HG03139 (cell line): ENCODE measurements around the gene BBS9.
"Not testable (repeated sequence)": the region's sequence is repeated elsewhere in the genome, so short reads cannot be mapped to it uniquely, and the experiment has no call there.

Experiments used
- ATAC-seq: cut with Tn5 transposase; IDR thresholded peaks from one replicate; pipeline ENCODE4 v1.9.1; 2021; ENCODE audit not compliant: unreplicated experiment

The BBS9 gene

DNA sequence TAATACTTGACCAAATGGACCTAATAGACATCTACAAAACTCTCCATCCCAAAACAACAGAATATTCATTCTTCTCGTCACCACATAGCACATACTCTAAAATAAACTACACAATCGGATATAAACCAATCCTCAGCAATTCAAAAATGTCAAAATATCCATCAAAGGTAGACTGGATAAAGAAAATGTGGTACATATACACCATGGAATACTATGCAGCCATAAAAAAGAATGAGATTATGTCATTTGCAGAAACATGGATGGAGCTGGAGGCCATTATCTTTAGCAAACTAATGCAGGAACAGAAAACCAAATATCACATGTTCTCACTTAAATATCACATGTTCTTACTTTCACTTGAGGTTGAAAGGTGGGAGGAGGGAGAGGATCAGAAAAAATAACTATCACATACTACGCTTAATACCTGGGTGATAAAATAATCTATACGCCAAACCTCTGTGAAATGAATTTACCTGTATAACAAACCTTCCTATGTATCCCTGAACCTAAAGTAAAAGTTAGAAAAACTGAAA is 142.5 kb downstream of the BBS9 start:
- not testable (repeated sequence) for ATAC-seq

DNA sequence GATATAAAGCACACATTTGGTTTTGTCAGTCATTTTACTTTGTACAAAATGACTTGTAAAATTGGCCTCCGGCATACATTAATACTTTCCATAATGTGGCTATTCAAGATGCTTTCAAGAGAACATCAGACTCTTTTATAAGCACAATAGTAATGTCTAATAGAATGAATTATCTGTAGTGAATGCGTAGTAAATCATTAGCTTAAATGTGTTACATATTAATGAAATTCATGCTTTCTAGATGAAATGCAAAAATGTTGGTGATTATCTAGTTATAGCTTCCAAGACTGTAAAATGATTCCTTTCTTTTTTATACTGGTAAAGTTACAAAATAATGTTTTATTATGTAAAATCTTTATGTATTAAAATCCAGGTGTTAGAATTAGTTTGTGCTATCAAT is 144.0 kb downstream of the BBS9 start:
- no peak for ATAC-seq

DNA sequence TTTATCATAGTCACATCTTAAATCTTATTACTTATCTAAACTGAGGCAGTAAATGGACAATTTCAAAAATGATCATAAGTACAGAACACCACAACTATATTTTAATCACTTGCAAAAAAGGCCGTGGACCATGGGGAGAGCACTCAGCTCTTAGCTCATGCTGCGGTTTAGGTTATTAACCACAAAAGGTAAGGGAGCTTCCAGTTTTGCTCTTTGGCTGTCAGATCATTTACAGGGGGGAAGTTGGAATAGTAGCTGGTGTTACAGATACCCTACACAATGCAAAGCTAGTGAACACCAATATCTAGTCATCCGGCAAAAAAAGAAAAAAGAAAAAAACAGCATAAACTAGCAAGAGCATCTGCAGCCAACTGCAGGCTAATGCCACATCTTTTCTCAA is 147.0 kb downstream of the BBS9 start:
- no peak for ATAC-seq

DNA sequence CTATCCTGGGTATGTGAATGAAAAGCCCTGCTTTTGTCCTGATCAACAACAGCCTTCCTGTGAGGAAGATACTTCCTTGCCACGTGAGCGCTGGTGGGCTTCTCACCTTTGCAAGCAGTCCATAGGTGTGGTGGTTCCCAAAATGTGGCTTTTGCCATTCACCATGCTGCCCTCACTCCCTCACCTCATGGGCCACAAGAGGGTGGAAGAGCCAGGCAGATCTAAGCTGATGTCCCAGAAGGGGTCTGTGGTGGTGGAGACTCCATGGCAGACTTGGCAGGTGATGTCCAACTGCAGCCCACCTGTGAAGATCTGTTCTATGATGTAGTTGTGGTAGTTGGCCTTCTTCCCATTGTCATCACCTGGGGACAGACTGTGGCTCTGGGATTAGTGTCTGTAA is 147.4 kb downstream of the BBS9 start:
- ATAC-seq = no peak

DNA sequence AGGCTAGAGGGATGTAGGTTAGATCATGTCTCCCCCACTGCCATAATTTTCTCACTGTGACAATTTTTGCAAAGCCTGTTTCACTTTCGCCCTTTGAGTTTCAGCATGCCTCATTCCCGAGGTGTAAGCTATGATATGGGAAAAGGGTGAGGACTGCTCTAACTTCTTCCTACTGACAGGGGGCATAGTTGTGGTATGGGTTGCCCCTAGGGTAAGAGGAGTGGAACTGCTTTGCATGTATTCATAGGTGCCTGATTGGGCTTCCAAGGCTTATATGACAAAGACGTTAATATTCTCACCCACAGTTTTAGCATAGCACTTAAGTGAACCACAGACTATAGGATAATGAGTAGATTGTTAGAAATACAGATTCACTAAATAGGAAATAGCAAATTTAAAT is 148.7 kb downstream of the BBS9 start:
- no peak for ATAC-seq

DNA sequence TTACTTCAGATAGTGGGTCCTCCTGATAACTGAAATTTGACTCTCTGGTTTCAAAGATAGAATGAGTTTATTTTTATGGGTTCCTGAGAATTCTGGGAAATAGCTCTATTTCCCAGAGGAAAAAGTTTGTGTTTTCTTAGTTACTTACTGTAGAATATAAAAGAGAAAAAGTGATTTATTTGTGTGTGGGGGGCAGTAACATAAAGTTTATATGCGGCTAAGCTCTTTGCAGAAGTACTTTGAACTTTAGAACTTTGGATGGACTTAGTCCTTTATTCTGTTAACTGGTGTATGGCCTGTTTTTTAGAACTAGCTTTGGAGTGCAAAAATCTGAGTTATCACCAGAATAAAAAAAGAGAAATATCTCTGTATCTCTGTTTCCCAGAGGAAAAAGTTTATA is 157.1 kb downstream of the BBS9 start:
- ATAC-seq = no peak

DNA sequence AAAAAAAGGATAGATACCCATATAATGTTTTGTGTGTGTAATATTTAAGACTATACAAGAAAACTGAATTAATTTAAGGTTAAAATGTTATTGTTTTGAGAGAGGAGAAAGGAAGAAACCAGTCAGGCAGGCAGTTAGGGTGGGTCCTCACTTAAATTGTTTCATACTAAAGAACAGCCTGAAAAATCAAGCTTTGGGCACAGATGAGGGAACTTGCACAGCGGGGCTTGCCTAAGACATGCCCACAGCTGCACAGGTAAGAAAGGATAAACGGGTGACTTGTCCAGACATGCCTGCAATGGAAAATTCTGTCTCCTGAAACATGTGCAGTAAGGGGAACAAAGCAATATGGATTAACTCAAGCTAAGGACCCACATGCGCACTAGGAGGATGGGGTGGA is 158.4 kb downstream of the BBS9 start:
- ATAC-seq = no peak

DNA sequence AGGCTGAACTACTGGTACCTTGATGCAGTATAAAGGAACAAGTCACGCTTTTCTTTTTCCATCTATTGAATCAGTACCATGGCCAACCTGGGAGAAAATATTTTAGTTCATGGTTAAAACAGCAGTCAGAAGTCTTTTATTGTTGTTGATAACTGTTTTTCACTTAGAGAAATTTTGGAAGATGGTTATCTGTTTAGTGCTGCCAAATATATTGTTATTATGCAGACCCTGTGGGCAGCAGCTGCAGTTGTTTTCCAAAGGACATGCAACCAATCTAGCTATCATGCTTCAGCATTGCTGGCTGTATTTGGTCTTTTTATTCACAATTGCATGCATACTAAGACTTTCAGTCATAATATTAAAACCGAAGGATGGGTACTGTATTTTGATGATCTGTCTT is 169.5 kb downstream of the BBS9 start:
- ATAC-seq = no peak

DNA sequence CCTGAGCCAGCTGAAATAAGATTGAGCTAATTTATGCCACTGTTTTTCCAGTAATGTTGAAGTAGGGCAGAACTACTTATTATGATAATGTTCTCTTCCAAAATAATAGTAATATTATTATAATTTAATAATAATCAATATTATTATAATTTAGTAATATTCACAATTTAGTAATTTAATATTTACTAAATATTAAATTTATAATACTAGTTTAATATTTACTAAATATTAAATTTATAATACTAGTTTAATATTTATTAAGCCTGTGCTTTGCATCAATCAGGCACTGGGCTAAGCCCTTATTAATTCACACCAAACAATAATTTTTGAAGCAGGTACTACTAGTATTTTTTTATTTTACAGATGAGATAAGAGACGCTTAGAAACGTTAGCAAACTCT is 170.1 kb downstream of the BBS9 start:
- ATAC-seq = no peak

DNA sequence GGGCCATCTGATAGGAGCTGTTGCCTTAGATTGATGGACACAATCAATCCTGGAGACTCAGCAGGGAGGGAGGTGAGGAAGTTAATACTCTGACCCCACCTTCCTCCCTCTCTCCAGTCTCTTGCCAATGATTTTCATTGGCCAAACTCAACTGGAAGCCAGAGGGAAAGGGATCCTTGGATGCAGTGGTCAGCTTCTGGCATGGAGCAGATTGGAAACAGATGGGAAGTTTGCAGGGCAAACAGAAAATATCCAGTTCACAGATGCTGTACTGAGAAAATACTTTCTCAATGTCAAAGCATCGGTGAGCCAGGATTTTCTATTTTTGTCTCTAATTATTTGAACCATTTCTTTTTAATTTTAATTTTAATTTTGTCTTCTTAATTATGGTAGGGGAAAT is 170.8 kb downstream of the BBS9 start:
- ATAC-seq = no peak

DNA sequence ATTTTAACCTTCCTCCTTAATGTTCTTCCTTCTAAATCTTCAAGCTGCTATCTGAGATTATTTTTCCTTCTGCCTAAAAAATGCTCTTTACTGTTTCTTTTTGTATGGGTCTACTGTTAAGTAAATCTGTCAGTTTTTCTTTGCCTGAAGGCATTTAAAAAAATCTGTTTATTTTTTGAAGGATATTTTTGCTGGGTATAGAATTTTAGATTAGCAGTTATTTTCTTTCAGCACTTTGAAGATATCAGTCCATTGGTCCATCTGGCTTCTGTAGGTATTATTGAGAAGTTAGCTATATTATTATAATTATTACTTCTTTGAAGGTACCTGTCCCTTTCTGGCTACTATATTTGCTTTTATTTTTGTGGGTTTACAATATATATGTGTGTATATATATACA is 171.4 kb downstream of the BBS9 start:
- no peak for ATAC-seq

DNA sequence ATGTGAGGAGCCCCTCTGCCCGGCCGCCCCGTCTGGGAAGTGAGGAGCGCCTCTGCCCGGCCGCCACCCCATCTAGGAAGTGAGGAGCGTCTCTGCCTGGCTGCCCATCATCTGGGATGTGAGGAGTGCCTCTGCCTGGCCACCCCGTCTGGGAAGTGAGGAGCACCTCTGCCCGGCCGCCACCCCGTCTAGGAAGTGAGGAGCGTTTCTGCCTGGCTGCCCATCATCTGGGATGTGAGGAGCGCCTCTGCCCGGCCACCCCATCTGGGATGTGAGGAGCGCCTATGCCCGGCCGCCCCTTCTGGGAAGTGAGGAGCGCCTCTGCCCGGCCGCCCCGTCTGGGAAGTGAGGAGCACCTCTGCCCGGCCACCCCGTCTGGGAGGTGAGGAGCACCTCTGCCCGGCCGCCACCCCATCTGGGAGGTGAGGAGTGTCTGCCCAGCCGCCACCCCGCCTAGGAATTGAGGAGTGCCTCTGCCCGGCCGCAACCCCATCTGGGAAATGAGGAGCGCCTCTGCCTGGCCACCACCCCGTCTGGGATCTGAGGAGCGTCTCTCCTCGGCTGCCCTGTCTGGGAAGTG is 174.7 kb downstream of the BBS9 start:
- not testable (repeated sequence) for ATAC-seq

DNA sequence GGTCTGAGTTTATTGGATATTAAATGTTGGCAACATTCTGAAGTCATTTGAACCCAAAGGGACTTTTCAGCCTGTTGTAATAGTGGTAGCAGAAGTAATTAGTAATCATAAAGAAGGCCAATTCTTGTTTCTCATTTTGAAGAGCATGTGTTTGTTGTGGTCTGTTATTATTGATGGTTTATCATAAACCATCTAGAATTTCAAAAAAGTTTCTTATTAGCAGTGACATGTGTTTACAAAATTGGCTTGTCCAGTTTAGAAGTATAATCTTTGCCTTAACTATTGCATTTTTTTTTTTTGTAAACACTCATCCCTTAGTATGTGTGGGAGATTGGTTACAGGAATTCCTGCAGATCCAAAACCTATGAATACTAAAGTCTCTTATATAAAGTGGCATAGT is 177.8 kb downstream of the BBS9 start:
- ATAC-seq = no peak

DNA sequence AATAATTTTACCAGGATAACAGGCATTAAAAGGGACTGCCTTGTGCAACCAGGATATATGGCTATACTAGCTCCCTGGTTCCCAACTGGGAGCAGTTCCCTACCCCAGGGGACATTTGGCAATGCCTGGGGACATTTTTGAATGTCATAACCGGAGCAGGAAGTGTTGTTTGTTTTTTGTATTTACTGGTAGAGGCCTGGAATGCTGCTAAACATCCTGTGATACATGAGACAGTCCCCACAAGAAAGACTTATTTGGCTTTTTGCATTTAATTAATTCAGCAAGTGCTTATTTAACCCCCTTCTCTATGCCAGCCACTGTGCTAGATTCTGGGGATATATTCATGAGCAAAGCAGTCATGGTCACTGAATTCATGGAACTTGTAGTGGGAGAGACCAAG is 181.2 kb downstream of the BBS9 start:
- ATAC-seq = no peak

DNA sequence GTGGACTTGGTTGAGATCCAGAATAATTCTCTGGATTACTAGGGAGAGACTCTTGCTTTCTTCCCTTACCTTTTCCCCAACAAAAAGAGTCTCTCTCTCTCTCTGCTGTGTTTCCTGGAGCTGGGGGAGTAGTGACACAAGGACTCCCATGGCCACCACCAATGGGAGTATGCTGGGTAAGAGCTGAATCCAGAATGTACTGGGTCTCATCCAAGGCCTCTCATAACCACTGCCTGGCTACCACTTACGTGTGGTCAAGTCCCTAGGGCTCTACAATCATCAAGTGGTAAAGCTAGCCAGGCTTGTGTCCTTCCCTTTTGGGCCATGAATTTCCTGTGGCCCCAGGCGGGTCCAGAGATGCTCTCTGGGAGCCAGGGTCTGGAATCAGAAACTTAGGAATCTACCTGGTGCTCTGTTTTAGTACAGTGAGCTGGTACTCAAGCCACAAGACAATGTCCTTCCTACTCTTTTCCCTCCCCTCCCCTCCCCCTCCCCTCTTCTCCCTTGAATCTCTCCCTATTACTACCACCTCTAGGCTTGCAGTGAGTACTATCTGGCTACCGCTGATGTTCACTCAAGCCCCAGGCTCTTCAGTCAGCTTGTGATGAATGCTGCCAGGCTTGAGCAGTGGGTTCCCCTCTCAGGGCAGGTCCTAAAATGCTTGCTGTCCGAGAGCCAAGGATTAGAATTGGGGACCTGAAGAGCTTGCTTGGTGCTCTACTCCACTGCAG is 196.6 kb downstream of the BBS9 start:
- ATAC-seq = no peak

DNA sequence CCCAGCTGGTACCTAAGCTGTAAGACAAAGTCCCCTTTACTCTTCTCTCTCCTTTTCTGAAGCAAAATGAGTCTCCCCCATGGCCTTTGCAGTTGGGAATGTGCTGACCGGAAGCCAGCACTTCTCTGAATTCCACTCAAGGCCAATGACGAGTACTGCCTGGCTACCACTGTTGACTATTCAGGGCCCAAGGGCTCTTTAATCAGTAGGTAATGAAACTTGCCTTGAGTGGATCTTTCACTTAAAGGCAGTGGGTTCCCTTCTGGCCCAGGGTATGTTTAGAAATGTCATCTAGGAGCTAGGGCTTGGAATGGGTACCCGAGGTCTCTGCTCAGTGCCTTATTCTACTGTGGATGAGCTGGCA is 197.1 kb downstream of the BBS9 start:
- ATAC-seq = no peak

DNA sequence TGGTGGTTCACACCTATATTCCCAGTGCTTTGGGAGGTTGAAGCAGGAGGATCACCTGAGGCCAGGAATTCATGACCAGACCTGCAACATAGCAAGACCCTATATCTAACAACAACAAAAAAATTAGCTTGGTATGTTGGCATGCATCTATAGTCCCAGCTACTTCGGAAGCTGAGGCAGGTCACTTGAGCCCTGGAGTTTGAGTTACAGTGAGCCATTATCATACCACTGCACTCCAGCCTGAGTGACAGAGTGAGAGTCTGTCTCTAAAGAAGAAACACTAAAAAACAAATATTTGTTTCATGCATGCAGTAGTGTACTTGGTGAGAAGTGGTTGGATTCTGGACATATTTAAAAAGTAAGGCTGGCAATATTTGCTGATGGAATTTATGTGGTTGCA is 198.1 kb downstream of the BBS9 start:
- no peak for ATAC-seq

DNA sequence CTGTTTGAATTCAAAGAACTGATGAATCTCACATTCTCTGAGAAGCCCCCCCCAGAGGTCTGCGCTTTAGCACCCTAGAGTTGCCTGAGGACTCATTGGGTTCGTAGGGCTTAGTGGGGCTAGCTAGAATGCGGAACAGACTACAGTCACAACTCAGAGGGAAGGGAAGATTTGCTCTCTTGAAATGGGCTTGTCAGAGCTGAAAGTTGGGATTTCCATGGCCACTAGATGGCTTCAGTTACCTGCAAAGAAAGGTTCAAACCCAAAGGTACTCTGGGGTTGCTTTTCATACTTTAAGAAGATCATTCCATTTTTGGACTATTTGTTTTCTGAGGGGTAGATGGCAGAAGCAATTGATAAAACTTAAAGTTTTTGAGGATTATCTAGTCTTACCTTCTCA is 205.0 kb downstream of the BBS9 start:
- no peak for ATAC-seq

DNA sequence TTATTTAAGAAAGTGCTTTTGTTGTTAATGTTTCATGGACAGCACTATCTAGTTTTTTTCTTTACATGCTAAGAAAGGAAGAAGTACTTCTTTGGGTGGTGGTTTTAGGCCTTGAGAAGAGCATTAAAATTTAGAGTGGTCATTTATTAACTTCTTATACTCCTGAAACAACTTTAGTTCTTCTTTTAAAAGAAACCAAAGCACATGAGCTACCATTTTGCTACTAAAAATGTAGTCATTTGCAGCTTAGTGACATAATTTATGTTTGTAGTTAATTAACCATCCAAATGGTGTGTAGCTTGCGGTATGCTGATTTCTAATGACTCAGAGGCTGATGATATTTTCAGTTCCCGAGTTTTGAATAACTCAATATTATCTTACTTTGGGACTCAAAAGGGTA is 207.5 kb downstream of the BBS9 start:
- no peak for ATAC-seq

DNA sequence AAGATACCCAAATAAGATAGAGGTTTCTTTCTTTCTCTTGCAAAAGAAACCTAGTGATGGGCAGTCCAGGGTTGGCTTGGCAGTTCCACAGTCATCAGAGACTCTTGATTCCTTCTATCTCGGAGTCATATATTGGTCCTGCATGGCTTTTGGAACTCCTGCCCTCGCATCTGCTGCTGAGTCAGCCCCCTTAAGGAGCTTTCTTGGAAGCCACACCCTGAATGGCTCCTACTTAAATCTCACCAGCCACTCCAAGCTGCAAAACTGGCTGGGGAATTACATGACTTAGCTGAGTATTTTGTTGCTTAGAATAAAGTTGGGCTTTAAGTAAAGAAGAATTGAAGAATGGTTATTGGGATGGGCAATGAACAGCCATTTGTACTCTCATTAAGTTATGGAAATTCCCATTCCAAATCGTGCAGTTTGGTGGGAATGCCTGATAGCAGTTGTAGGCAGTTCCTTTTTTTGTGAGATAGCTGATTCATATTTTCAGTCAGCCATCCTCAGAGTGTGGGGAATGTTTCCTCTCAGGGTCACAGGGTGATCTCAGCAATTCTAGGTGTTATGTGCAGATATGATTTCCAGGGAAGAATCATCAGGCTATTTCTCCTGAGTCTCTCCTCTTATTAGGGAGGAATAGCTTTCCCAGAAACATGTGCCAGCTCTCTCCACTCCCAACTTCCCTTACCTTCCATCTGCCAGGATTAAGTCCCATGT is 209.9 kb downstream of the BBS9 start:
- no peak for ATAC-seq

DNA sequence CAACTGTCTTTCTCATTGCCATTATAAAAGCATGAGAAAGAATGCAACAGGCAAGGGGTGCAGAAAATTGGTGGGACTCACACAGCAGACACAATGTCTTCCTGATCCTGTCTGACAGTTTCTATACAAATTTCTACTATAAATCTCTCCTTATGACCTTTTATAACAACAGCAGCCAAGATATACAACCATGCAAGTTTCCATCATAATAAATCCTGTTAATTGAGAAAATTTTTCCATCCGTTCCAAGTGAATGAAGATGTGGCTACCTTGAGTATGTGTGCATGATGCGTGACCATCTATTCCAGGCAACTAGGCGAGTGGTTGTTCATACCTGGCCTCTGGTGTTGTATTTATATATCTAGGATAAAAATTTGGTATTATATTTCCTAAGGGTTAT is 216.7 kb downstream of the BBS9 start:
- no peak for ATAC-seq

DNA sequence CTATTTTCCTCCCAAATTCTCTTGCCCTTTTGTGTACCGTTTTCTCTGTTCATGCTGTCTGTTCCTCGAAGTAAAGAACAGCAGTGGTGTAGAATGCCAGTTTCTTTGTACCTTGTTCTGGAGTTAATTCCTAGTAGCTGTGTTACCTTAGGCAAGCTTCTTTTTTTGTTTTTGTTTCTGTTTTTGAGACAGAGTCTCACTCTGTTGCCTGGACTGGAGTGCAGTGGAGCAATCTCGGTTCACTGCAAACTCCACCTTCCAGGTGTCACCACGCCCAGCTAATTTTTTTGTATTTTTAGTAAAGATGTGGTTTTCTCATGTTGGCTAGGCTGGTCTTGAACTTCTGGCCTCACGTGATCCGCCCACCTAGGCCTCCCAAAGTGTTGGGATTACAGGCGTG is 221.2 kb downstream of the BBS9 start:
- ATAC-seq = no peak
